G401.6 (cell line): Measurements from ENCODE around the gene ANKRD13B.
A peak's percentile ranks its signal among the peaks of the same experiment; 100 is the strongest.

Experiments
- FAIRE-seq: peaks from 2 replicates; lab custom pipeline; 2012; peaks lifted over from hg19 to GRCh38; lab: Jason Lieb, UNC

Gene ANKRD13B

GRCh38 chr17:29618272-29619065, 25.5 kb downstream of the ANKRD13B start:
- FAIRE-seq: no peak

- no peak for FAIRE-seq
Observed at GRCh38 chr17:29619251-29619650, 26.3 kb downstream of the ANKRD13B start.

DNA sequence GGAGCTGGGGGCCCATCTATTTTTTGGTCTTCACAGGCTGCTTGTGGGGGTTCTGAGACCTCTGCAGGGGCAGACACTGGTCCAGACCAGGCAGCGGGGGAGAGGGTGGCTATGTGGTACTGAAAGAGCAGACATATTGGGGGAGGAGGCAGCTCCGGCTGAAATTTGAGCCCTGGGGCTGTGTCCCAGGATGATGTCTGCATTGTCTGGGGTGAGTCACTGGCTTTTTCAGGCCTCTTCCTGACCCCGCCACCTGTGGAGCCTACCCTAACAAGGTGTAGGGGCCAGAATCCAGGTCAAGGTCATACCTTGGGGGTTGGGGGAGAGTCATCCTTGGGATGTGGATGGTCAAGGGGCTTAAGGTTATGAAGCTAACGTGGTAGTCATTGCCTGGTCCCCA, 27.3 kb downstream of the ANKRD13B start:
- no peak for FAIRE-seq

DNA sequence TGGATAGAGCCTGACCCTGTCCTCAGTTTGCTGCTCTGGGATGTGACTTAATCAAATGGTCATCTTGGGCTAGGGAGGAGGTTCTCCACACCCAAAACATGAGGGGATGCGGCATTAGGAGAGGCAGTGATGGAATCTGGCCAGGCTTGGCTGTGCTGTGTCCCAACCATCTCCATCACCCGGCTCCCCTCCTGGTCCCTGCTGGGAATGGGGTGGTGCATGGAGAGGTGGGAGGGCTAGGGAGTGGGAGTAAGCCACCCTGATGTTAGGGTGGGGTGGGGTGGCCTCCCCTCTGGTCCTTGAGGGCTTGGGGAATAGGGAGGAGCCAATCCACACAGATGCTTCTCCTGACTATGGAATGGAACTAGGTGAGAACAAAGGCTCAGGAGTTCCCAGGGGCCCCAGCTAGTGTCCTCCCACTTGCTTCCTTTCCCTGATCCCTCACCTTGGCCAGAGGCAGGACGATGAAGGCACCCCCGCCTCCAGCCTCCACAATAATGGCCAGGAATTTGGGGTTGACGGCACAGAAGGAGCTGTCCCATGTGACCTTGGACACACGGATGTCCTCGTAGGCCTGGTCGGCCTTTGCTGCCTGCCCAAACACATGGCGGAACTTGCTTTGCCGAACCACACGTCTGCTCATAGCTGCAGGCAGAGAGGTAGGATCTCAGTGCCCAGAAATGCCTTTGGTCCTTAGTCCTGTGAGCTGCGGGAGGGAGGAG, 28.0 kb downstream of the ANKRD13B start:
- FAIRE-seq: no peak

DNA sequence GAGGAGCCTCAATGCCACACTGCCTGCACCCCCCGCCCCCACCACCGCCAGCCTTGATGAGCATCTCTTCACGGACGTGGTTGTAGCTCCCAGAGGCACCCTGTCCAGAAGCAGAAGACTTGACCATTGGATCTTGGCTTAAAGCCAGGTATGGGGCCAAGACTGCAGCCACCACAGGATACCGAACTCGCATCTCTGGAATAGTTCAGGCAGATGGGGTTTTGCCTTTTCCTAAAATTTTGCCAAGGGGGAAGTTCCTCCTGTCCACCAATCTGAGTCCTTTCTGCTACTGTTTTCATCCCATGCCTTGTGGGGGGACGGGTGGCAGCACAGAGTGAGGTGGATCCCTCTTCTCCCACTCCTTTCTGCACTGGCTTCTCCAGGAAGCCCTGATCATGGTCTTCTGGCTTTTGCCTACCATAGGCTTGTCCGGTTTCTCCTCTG, 28.8 kb downstream of the ANKRD13B start:
- FAIRE-seq: no peak

DNA sequence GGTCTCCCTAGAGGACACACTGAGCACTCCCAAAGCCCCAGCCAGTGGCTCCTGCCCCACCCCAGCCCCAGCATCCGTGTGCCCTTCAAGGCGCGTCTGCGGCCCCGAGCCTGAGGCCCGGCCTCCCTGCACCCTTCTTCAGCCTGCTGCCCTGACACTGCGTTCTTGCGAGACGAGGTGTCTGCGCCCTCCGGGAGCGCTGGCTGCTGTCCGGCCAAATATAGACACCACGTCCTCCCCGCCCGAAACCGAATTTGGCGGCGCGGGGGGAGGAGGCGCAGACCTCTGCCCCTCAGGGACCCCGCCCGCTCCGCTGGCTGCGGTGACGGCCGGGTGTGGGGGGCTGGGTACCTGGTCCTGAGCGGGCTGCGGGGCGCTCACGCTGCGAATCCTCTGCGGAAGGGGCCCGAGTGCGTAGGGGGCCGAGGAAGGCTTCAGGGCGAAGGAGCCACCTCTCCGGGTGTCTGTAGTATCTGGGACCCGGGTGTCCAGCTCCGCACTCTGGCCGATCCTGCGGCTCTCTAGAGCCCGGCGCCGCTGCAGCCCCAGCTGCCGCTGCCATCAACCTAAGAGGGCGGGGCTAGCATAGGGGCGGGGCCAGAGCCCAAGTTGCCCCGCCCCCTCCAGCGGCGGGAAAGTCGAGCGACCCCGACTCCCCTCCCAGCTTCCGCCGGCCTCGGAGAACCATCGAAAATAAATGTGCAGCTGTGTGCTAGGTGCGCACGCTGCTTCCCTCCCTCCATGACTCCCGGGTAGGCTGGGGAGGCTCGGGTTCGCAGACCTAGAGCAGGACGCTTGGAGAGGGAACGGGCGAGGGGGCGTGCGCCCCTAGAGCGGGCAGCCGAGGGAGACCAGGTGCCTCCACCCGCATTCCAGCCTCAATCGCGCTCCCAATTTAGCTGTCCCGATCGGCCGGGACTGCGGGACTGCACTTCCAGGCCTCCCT, 29.7 kb downstream of the ANKRD13B start, which contains the start of gene CORO6:
Gene CORO6, minus strand, starts transcription at position 576 of the 946 bp plus-strand sequence. CDS start 1,491 bp downstream, outside the sequence.
- FAIRE-seq: peak; percentile 48

DNA sequence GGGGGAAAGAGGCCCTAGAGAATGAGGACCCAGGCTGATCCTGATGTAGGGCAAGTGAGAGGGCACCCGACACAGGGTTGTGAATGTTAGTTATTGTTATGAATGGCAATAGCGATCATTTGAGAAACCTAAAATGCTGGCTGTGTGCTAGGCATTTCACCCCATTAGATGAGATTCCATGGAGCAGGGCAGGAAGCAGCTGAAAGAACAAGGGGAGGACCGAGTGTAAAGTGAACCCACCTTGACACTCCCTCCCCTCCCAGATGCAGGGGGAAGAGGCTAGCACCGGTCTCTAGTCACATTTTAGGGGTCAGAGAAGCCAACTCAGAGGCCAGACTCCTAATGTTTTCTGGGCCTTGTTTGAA, 30.3 kb downstream of the ANKRD13B start:
- no peak for FAIRE-seq

GRCh38 chr17:29624586-29624985, 31.7 kb downstream of the ANKRD13B start:
- FAIRE-seq: no peak

- FAIRE-seq: no peak
Observed at GRCh38 chr17:29625037-29625750, 32.3 kb downstream of the ANKRD13B start.

- no peak for FAIRE-seq
Observed at GRCh38 chr17:29627951-29628350, 35.0 kb downstream of the ANKRD13B start.

DNA sequence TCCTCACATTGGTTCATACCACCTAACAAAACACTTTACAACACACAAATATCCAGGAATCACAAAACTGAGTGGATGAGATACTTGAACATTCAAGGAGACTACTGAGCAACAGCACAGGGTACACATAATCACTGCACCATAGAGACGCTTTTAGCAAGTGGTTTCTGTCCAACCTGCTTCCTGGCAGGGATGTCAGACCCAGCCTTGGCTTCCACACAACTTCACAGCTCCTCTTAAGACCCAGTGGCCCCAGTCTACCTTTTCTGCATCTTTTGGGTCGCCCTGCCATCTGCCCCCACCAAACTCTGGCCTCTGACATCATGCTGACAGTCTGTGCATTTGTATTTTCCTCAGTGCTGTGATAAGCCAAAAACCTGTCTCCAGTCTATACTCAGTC, 35.7 kb downstream of the ANKRD13B start:
- FAIRE-seq: no peak

GRCh38 chr17:29629839-29630238, 36.9 kb downstream of the ANKRD13B start:
- no peak for FAIRE-seq

- no peak for FAIRE-seq
Observed at GRCh38 chr17:29630630-29631193, 37.8 kb downstream of the ANKRD13B start.

DNA sequence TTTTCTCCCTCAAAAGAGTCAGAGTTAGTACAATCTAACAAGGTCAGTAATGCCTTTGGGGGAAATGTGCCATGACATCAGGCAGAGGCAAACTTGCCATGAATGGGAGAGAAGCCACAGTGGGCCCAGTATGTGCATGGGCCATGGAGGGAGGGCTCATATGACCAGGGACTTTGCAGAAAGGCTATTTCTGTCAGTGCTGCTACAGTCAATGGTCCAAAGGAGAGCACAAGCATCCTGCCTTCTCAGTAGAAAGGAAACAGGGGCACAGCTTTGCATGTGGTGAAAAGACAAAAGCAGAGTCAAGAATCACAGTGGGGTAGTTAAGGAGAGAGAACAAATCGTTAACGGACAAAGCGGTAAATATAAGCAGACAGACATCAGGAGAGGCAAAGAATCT, 41.0 kb downstream of the ANKRD13B start:
- no peak for FAIRE-seq

DNA sequence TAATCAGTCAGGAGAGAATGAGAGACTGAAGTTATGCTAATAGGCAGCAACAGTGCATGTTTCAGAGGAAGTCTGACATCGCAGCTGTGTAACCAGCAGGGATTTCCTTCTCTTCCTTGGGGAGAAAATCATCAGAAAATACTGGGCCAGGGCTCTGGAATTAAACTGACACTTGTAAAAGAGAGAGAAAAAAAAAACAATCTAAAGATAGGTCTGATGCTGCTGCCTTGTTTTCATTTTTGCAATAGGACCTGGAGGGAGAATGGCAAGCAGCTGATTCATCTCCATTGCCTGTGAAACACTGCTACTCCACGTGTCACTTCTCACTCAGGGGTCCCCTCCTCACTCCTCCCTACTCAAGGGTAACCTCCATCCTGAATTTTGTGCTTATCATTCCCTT, 47.5 kb downstream of the ANKRD13B start:
- no peak for FAIRE-seq

GRCh38 chr17:29640981-29641642, 48.2 kb downstream of the ANKRD13B start:
- no peak for FAIRE-seq

GRCh38 chr17:29642171-29642611, 49.3 kb downstream of the ANKRD13B start:
- no peak for FAIRE-seq

DNA sequence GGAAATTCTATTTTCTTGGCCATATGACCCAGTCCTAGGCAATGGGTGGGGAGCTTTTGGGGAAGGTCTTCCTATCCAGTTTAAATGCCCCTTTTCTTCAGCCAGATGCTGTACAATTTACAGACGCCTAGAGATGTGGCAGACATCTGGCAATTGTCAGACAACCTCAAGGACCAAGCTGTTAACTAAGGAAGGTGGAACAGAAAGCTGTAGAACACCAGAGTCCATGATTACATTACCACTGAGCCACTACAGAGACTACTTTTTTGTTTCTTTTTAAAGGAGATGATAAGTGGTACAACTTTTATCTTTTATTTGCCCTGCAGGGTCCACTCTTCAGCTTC, 50.9 kb downstream of the ANKRD13B start:
- no peak for FAIRE-seq

- FAIRE-seq: no peak
Observed at GRCh38 chr17:29645515-29646051, 52.7 kb downstream of the ANKRD13B start.

DNA sequence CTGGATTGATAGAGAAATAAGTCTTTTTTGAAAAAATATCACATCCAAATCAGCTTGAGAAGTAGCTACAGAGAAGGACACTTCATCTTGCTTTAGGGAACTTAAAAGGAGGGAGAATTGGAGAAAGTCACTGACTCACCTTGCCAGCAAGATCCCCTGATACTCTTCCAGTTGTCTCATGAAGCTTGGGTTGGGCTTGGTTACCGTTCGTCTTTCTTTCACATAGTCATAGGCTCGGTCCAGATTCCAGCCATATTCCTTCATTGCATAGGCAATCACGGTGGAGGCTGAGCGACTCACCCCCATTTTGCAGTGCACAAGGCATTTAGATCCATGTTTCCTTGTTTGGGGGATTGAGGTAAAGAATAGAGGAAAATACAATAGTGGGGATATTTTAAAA, 55.1 kb downstream of the ANKRD13B start:
- FAIRE-seq: no peak

DNA sequence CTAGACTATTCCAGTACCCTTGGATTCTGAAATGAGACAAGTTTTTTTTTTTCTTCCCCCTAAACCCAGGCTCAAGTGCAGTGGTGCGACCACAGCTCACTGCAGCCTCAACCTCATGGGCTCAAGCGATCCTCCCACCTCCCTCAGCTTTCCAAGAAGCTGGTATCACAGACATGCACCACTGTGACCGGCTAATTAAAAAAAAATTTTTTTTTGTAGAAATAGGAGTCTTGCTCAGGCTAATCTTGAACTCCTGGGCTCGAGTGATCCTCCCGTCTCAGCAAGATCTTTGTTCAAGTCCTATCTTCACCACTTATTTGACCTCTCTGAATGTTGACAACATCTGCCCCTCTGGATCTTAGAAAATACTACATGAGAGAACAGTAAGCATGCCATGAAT, 56.4 kb downstream of the ANKRD13B start:
- no peak for FAIRE-seq
